HCT116 (cell line): ENCODE results near the gene ZNF800. TPM values are rescaled to one million over a fixed set of nuclear protein-coding genes. Genes with fewer than 3 reads are reported as not detected.
"Not testable (repeated sequence)": the region's sequence is repeated elsewhere in the genome, so short reads cannot be mapped to it uniquely, and the experiment has no call there.

Experiments used
- ATAC-seq: fragments of 200-7000 bp; cut with Tn5 transposase; 2 replicates; pipeline ENCODE4 v1.9.1; 2020; ENCODE audit warnings: mild to moderate bottlenecking, moderate library complexity
- BruUV-seq: library from RNA; stranded (reverse); fragments of 400-500 nt; replicated peaks from 2 replicates; lab custom pipeline; 2021; lab: Mats Ljungman, UMichigan
- CTCF ChIA-PET: fragments of 300-600 bp; sonication (Branson Sonifier 250); formaldehyde crosslinking; loops from one replicate; lab custom pipeline; 2021; ENCODE audit warnings: antibody characterized with exemption; lab: Charles Lee
- POLR2A ChIA-PET: fragments of 300-600, 350-600 bp; sonication (Branson Sonifier 250); formaldehyde crosslinking; loops from one replicate; lab custom pipeline; 2021; ENCODE audit warnings: antibody characterized with exemption; lab: Charles Lee
- RAD21 ChIA-PET, 2 experiments: fragments of 300-600 bp; sonication (Branson Sonifier 250); formaldehyde crosslinking; loops; one replicate each; lab custom pipeline; 2023; ENCODE audit warnings: low total read pairs in 2 of 2; ENCODE audit not compliant: uncharacterized antibody in 2 of 2, unreplicated experiment in 2 of 2, low non-redundant PET in 1 of 2; lab: Charles Lee
- DNase-seq: peaks from one replicate; pipeline ENCODE4 v3.0.0-alpha.2; 2010; ENCODE audit warnings: low read depth, low spot score
- H2AFZ ChIP-seq: fragments of 200-600 bp; shearing (Covaris generic), sonication (generic); 2 replicates; pipeline ENCODE4 v1.6.1; 2017; ENCODE audit warnings: low read depth, mixed run types, mixed read lengths, antibody characterized with exemption, low read length; ENCODE audit not compliant: poor library complexity, severe bottlenecking
- H3K27ac ChIP-seq: 2 replicates; pipeline ENCODE4 v1.5.1; 2012; ENCODE audit warnings: low read depth, low read length
- H3K27me3 ChIP-seq: fragments of 200-600 bp; sonication (generic); 2 replicates; pipeline ENCODE4 v1.6.1; 2016; ENCODE audit warnings: mixed run types, low read length, mixed read lengths; ENCODE audit not compliant: insufficient read depth
- H3K36me3 ChIP-seq, 2 experiments: fragments of 200-500 bp in 1 of 2; fragments of 200-600 bp in 1 of 2; sonication (Bioruptor generic) in 1 of 2; sonication (generic) in 1 of 2; 2 replicates each; pipeline versions ENCODE4 v1.5.1 to v1.6.1; 2014 to 2016; ENCODE audit warnings: low read length in 2 of 2, inconsistent platforms in 1 of 2, mixed read lengths in 1 of 2, mixed run types in 1 of 2; ENCODE audit not compliant: insufficient read depth in 2 of 2, control insufficient read depth in 1 of 2
- H3K4me1 ChIP-seq, 2 experiments: fragments of 200-600 bp in 1 of 2; sonication (generic) in 1 of 2; 2 replicates each; pipeline versions ENCODE4 v1.5.1 to v1.6.1; 2012 to 2017; ENCODE audit warnings: low read length in 2 of 2, inconsistent platforms in 1 of 2, mild to moderate bottlenecking in 1 of 2, mixed read lengths in 1 of 2, mixed run types in 1 of 2, moderate library complexity in 1 of 2; ENCODE audit not compliant: insufficient read depth in 2 of 2, control insufficient read depth in 1 of 2
- H3K4me2 ChIP-seq: fragments of 200-600 bp; sonication (generic); 2 replicates; pipeline ENCODE4 v1.6.1; 2017; ENCODE audit warnings: mixed run types, low read length, mixed read lengths
- H3K4me3 ChIP-seq, 2 experiments: fragments of 200-600 bp in 1 of 2; sonication (generic) in 1 of 2; replicated peaks in 1 of 2; 2 replicates each; pipeline ENCODE4 v1.5.1; 2011 to 2016; ENCODE audit warnings: low read length in 2 of 2, control low read depth in 1 of 2, low read depth in 1 of 2, mild to moderate bottlenecking in 1 of 2, mixed read lengths in 1 of 2, mixed run types in 1 of 2
- H3K79me2 ChIP-seq: fragments of 200-600 bp; sonication (generic); 2 replicates; pipeline ENCODE4 v1.6.1; 2017; ENCODE audit warnings: mild to moderate bottlenecking, mixed run types, low read length, moderate library complexity, mixed read lengths; ENCODE audit not compliant: insufficient read depth
- H3K9ac ChIP-seq: fragments of 200-600 bp; sonication (generic); 2 replicates; pipeline ENCODE4 v1.6.1; 2016; ENCODE audit warnings: low read length, mixed read lengths
- H3K9me2 ChIP-seq: fragments of 200-600 bp; sonication (generic), shearing (Covaris generic); 2 replicates; pipeline ENCODE4 v1.6.1; 2017; ENCODE audit warnings: mixed run types, mild to moderate bottlenecking, moderate library complexity; ENCODE audit not compliant: insufficient read depth
- H3K9me3 ChIP-seq, 2 experiments: fragments of 200-500 bp in 1 of 2; fragments of 200-600 bp in 1 of 2; sonication (Bioruptor generic) in 1 of 2; sonication (generic) in 1 of 2; 2 replicates each; pipeline ENCODE4 v1.6.1; 2014 to 2017; ENCODE audit warnings: low read length in 2 of 2, mixed read lengths in 2 of 2, inconsistent platforms in 1 of 2, low read depth in 1 of 2, mild to moderate bottlenecking in 1 of 2, mixed run types in 1 of 2, moderate library complexity in 1 of 2; ENCODE audit not compliant: control insufficient read depth in 1 of 2, insufficient read depth in 1 of 2
- H4K20me1 ChIP-seq: fragments of 200-600 bp; sonication (generic), shearing (Covaris generic); 2 replicates; pipeline ENCODE4 v1.6.1; 2017; ENCODE audit warnings: mixed run types, mild to moderate bottlenecking, moderate library complexity; ENCODE audit not compliant: insufficient read depth
- ATF3 ChIP-seq: IDR thresholded peaks from 2 replicates; pipeline ENCODE4 v1.6.1; 2012
- EGR1 ChIP-seq: IDR thresholded peaks from 2 replicates; pipeline ENCODE4 v1.6.1; 2012; ENCODE audit warnings: low read depth
- FOSL1 ChIP-seq: IDR thresholded peaks from 2 replicates; pipeline ENCODE4 v1.6.1; 2012; ENCODE audit warnings: low read depth
- MAX ChIP-seq: IDR thresholded peaks from 2 replicates; pipeline ENCODE4 v1.6.1; 2012
- SIN3A ChIP-seq: IDR thresholded peaks from 2 replicates; pipeline ENCODE4 v1.6.1; 2012; ENCODE audit warnings: low read depth
- TCF7L2 ChIP-seq: IDR thresholded peaks from 2 replicates; pipeline ENCODE4 v1.7.0; 2011; ENCODE audit warnings: borderline replicate concordance, inconsistent platforms; ENCODE audit not compliant: insufficient read depth, insufficient read length; ENCODE audit errors: extremely low read depth
- ZNF274 ChIP-seq: fragments of 200-500 bp; sonication (Bioruptor generic); IDR thresholded peaks from 2 replicates; pipeline ENCODE4 v1.6.1; 2014; ENCODE audit warnings: mild to moderate bottlenecking, low read depth, low read length, inconsistent platforms
- intact Hi-C: fragments of 100-400 bp; cut with micrococcal nuclease; formaldehyde crosslinking; loops from 2 replicates; pipeline ENCODE4 v1.10.0; 2022
- total RNA-seq: library from RNA; stranded (reverse); gene quantifications from one replicate; pipeline ENCODE4 v1.2.1, GENCODE V29; 2021; ENCODE audit not compliant: unreplicated experiment

Gene ZNF800
- total RNA-seq, 1 experiment from 2014 or later = 30.9 TPM

GRCh38 chr7:127437241-127437640 lies 44.7 kb upstream of the ZNF800 start:
- Histone ChIP-seq H3K36me3 (no peaks in the 10 kb centered on the region), H3K79me2 (no peaks in the 10 kb centered on the region), H2AFZ (no peak overlapping the region), H3K9ac (no peak overlapping the region), H3K9me2 (no peaks in the 10 kb centered on the region), H3K4me1 (peaks cover 0 to 12% of the 10 kb centered on the region in 2 experiments; a peak in 2 of 4 replicates), H3K4me3 (no peak overlapping the region), H3K9me3 (no peaks in the 10 kb centered on the region), H3K27ac (no peak overlapping the region), H3K27me3 (no peaks in the 10 kb centered on the region), H3K4me2 (no peak overlapping the region), H4K20me1 (no peaks in the 10 kb centered on the region)
- ATAC-seq = no peak
- CTCF ChIA-PET = no interaction called here
- BruUV-seq = no TSS peak
- POLR2A ChIA-PET = no interaction called here
- RAD21 ChIA-PET = no interaction called here
- intact Hi-C loops = no loop called here
- no peak for DNase-seq
- no peak for TF ChIP-seq ZNF274
- no peak for TF ChIP-seq MAX
- TF ChIP-seq ATF3 = no peak
- TF ChIP-seq FOSL1 = no peak
- no peak for TF ChIP-seq SIN3A
- TF ChIP-seq EGR1 = no peak
- TF ChIP-seq TCF7L2 = no peak

- H2AFZ ChIP-seq, ATAC-seq, CTCF ChIA-PET, H3K4me2 ChIP-seq, H3K79me2 ChIP-seq, RAD21 ChIA-PET, H4K20me1 ChIP-seq, BruUV-seq, POLR2A ChIA-PET, DNase-seq, H3K4me3 ChIP-seq, H3K9me2 ChIP-seq, H3K9ac ChIP-seq, intact Hi-C loops, H3K36me3 ChIP-seq, H3K9me3 ChIP-seq, H3K27ac ChIP-seq, H3K4me1 ChIP-seq, H3K27me3 ChIP-seq: not testable (repeated sequence)
These were observed 36.8 kb upstream of the ZNF800 start for GRCh38 chr7:127429281-127429680.
